ENCODE measurements around the gene GALNT14.

DNA sequence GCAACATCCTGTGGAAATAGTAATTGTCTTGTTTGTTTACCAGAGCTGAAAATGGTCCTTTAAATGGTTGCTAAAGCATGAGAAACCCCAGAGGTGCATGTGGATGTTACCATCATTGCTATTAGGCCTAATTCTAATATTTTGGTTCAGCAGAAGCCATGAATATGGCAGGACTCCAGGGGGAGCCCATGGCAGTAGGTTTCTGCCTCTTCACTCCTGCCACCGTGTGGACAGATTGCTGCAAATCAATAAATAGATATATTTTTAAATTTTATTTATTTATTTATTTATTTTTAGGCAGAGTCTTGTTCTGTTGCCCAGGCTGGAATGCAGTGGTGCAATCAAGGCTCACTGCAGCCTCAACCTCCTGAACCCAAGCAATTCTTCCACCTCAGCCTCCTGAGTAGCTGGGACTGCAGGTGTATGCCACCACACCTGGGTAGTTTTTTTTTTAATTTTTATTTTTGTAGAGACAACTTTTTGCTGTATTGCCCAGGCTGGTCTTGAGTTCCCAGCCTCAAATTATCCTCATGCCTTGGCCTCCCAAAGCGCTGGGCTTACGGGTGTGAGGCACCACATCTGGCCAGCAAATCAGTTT lies 276.1 kb downstream of the GALNT14 start:
- TF ChIP-seq, protein P1, sequence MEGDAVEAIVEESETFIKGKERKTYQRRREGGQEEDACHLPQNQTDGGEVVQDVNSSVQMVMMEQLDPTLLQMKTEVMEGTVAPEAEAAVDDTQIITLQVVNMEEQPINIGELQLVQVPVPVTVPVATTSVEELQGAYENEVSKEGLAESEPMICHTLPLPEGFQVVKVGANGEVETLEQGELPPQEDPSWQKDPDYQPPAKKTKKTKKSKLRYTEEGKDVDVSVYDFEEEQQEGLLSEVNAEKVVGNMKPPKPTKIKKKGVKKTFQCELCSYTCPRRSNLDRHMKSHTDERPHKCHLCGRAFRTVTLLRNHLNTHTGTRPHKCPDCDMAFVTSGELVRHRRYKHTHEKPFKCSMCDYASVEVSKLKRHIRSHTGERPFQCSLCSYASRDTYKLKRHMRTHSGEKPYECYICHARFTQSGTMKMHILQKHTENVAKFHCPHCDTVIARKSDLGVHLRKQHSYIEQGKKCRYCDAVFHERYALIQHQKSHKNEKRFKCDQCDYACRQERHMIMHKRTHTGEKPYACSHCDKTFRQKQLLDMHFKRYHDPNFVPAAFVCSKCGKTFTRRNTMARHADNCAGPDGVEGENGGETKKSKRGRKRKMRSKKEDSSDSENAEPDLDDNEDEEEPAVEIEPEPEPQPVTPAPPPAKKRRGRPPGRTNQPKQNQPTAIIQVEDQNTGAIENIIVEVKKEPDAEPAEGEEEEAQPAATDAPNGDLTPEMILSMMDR (IDR thresholded peaks at IDR 0.05; ENCODE audit: low read length) = peak; percentile 71
- no peak for TF ChIP-seq EZH2 (optimal IDR thresholded peaks at IDR 0.05; ENCODE audit: low read depth, low read length)
